SK-N-SH (cell line): Measurements from ENCODE around the gene GPR149. TPM values are rescaled to one million over a fixed set of nuclear protein-coding genes. Genes with fewer than 3 reads are reported as not detected.
"Not testable (repeated sequence)": the region's sequence is repeated elsewhere in the genome, so short reads cannot be mapped to it uniquely, and the experiment has no call there.

Experiments used
- CTCF ChIA-PET: fragments of 300-600, 350-600 bp; formaldehyde crosslinking; extraction: SDS; loops from one replicate; lab custom pipeline; 2021; lab: Yijun Ruan, JAX
- POLR2A ChIA-PET: fragments of 350-600 bp; sonication (Branson Sonifier 250); formaldehyde crosslinking; extraction: SDS; loops from one replicate; lab custom pipeline; 2020; ENCODE audit warnings: antibody characterized with exemption, inconsistent platforms; lab: Yijun Ruan, JAX
- DNase-seq: peaks from one replicate; pipeline ENCODE4 v3.0.0; 2012
- H2AFZ ChIP-seq: fragments of 200-600 bp; sonication (generic); 2 replicates; pipeline ENCODE4 v1.8.1; 2016; ENCODE audit warnings: antibody characterized with exemption, mild to moderate bottlenecking, low read depth
- H3F3A ChIP-seq: fragments of 200-600 bp; sonication (generic); replicated peaks from 2 replicates; pipeline ENCODE3; 2016; ENCODE audit warnings: antibody characterized with exemption, mild to moderate bottlenecking; ENCODE audit not compliant: insufficient read depth
- H3K27ac ChIP-seq, 2 experiments: fragments of 200-500 bp in 1 of 2; fragments of 200-600 bp in 1 of 2; sonication (Bioruptor generic) in 1 of 2; sonication (generic), shearing (Covaris generic) in 1 of 2; 2 replicates each; pipeline versions ENCODE4 v1.5.1 to v1.6.1; 2014 to 2016; ENCODE audit warnings: low read depth in 2 of 2, inconsistent platforms in 1 of 2, low read length in 1 of 2, mild to moderate bottlenecking in 1 of 2, mixed read lengths in 1 of 2
- H3K27me3 ChIP-seq: fragments of 200-600 bp; sonication (generic), shearing (Covaris generic); 2 replicates; pipeline ENCODE4 v1.6.1; 2016; ENCODE audit warnings: mixed run types; ENCODE audit not compliant: insufficient read depth
- H3K36me3 ChIP-seq, 2 experiments: fragments of 200-500 bp in 1 of 2; fragments of 200-600 bp in 1 of 2; sonication (Bioruptor generic) in 1 of 2; sonication (generic) in 1 of 2; replicated peaks in 1 of 2; 2 replicates each; pipeline versions ENCODE3 to v1.5.1; 2014 to 2016; ENCODE audit warnings: low read length in 1 of 2, mild to moderate bottlenecking in 1 of 2; ENCODE audit not compliant: insufficient read depth in 2 of 2, control insufficient read depth in 1 of 2
- H3K4me1 ChIP-seq, 2 experiments: fragments of 200-500 bp in 1 of 2; fragments of 200-600 bp in 1 of 2; sonication (Bioruptor generic) in 1 of 2; sonication (generic), shearing (Covaris generic) in 1 of 2; 2 replicates each; pipeline versions ENCODE4 v1.5.1 to v1.6.1; 2014 to 2016; ENCODE audit warnings: low read depth in 1 of 2, low read length in 1 of 2, mixed run types in 1 of 2; ENCODE audit not compliant: insufficient read depth in 2 of 2, control insufficient read depth in 1 of 2
- H3K4me2 ChIP-seq: fragments of 200-600 bp; sonication (generic), shearing (Covaris generic); 2 replicates; pipeline ENCODE4 v1.6.1; 2017; ENCODE audit warnings: mixed run types
- H3K4me3 ChIP-seq, 2 experiments: fragments of 200-500 bp in 1 of 2; fragments of 200-600 bp in 1 of 2; sonication (Bioruptor generic) in 1 of 2; sonication (generic), shearing (Covaris generic) in 1 of 2; 2 replicates each; pipeline versions ENCODE4 v1.5.1 to v1.8.1; 2014 to 2016; ENCODE audit warnings: low read depth in 2 of 2, inconsistent platforms in 1 of 2, low read length in 1 of 2, mild to moderate bottlenecking in 1 of 2, mixed read lengths in 1 of 2, moderate library complexity in 1 of 2
- H3K79me2 ChIP-seq: fragments of 200-600 bp; sonication (generic); 2 replicates; pipeline ENCODE4 v1.8.1; 2017; ENCODE audit warnings: mild to moderate bottlenecking; ENCODE audit not compliant: insufficient read depth
- H3K9ac ChIP-seq: fragments of 200-600 bp; sonication (generic); 2 replicates; pipeline ENCODE4 v1.6.1; 2017; ENCODE audit warnings: mixed run types
- H3K9me2 ChIP-seq: fragments of 200-600 bp; sonication (generic); 2 replicates; pipeline ENCODE4 v1.6.1; 2017; ENCODE audit warnings: mixed run types
- H3K9me3 ChIP-seq: fragments of 200-600 bp; sonication (generic); 2 replicates; pipeline ENCODE4 v1.6.1; 2017; ENCODE audit warnings: mixed run types, mild to moderate bottlenecking, moderate library complexity
- H4K20me1 ChIP-seq: fragments of 200-600 bp; sonication (generic); 2 replicates; pipeline ENCODE4 v1.6.1; 2017; ENCODE audit warnings: mild to moderate bottlenecking, mixed run types; ENCODE audit not compliant: insufficient read depth
- ELF1 ChIP-seq: IDR thresholded peaks from 2 replicates; pipeline ENCODE4 v1.4.0; 2012
- EP300 ChIP-seq, 2 experiments: IDR thresholded peaks; 2 replicates each; pipeline versions ENCODE4 v1.4.0 to v1.6.1; 2012; ENCODE audit warnings: borderline replicate concordance in 1 of 2, low read depth in 1 of 2, low read length in 1 of 2
- EZH2phosphoT487 ChIP-seq: fragments of 200-600 bp; sonication (generic); IDR thresholded peaks from 2 replicates; pipeline ENCODE4 v1.6.1; 2017; ENCODE audit warnings: low read depth, mixed run types, mild to moderate bottlenecking, antibody characterized with exemption, moderate library complexity, borderline replicate concordance
- GABPA ChIP-seq: IDR thresholded peaks from 2 replicates; pipeline ENCODE4 v1.4.0; 2012; ENCODE audit warnings: low read depth, mild to moderate bottlenecking
- IRF3 ChIP-seq: fragments of 150-350 bp; IDR thresholded peaks from 2 replicates; pipeline ENCODE4 v1.6.1; 2016; ENCODE audit warnings: mild to moderate bottlenecking, low read depth, low read length
- JUND ChIP-seq: IDR thresholded peaks from 2 replicates; pipeline ENCODE4 v1.4.0; 2012
- MAX ChIP-seq: IDR thresholded peaks from 2 replicates; pipeline ENCODE4 v1.4.0; 2012; ENCODE audit warnings: low read depth
- MXI1 ChIP-seq: IDR thresholded peaks from 2 replicates; pipeline ENCODE4 v1.6.1; 2012; ENCODE audit warnings: mild to moderate bottlenecking, low read depth, low read length, improper control_type of control experiment
- NRF1 ChIP-seq: IDR thresholded peaks from 2 replicates; pipeline ENCODE4 v1.6.1; 2012; ENCODE audit warnings: low read depth, mild to moderate bottlenecking, low read length
- POLR2AphosphoS5 ChIP-seq: IDR thresholded peaks from 2 replicates; pipeline ENCODE4 v1.6.1; 2012; ENCODE audit warnings: low read depth, low read length
- REST ChIP-seq: IDR thresholded peaks from 2 replicates; pipeline ENCODE4 v1.6.1; 2012; ENCODE audit warnings: mild to moderate bottlenecking, low read depth, low read length, moderate library complexity
- RFX5 ChIP-seq: IDR thresholded peaks from 2 replicates; pipeline ENCODE4 v1.6.1; 2012; ENCODE audit warnings: mild to moderate bottlenecking, improper control_type of control experiment, low read length
- RXRA ChIP-seq: IDR thresholded peaks from 2 replicates; pipeline ENCODE4 v1.4.0; 2012; ENCODE audit warnings: low read depth, mild to moderate bottlenecking, borderline replicate concordance
- SMC3 ChIP-seq: IDR thresholded peaks from 2 replicates; pipeline ENCODE4 v1.6.1; 2012; ENCODE audit warnings: low read depth, low read length, improper control_type of control experiment
- ZBTB33 ChIP-seq: IDR thresholded peaks from 2 replicates; pipeline ENCODE4 v1.4.0; 2012; ENCODE audit warnings: low read depth, borderline replicate concordance
- WGBS: methylation state at CpG from one replicate; pipeline ENCODE4 v1.1.6; 2017; ENCODE audit warnings: low lambda C conversion rate; 5-methylcytosine and 5-hydroxymethylcytosine counted together
- polyA plus RNA-seq, 3 experiments: library from polyadenylated mRNA; depleted of rRNA; stranded (reverse); fragments of >200 nt; gene quantifications; 2 replicates each; pipeline ENCODE4 v1.2.3, GENCODE V29; 2012
- TF ChIP-seq, protein P1 (sequence below): IDR thresholded peaks from 2 replicates; pipeline ENCODE4 v1.4.0; 2012; ENCODE audit warnings: low read depth, borderline replicate concordance
- TF ChIP-seq, protein P2 (sequence below): fragments of 150-350 bp; IDR thresholded peaks from 2 replicates; pipeline ENCODE4 v1.6.1; 2017; ENCODE audit warnings: antibody characterized with exemption, low read length, low read depth, borderline replicate concordance

The GPR149 gene
- polyA plus RNA-seq, 1 of the 3 experiments (the other 2 are of a cell fraction) = not detected

GRCh38 chr3:154464440-154465190, 34.6 kb upstream of the GPR149 start (continued):
- TF ChIP-seq POLR2AphosphoS5 (no peak), MAX (no peak), RFX5 (no peak), EP300 (IDR thresholded peaks at IDR 0.05; ENCODE audit: borderline replicate concordance in 1 of 2, low read depth in 1 of 2, low read length in 1 of 2) (no peak)

- Histone ChIP-seq H3K79me2 (no peaks in the 10 kb centered on the region), H3K4me2 (no peak overlapping the region), H3K4me1 (no peaks in the 10 kb centered on the region), H3K9me2 (no peaks in the 10 kb centered on the region), H2AFZ (no peak overlapping the region), H3K27me3 (no peaks in the 10 kb centered on the region), H3K27ac (no peak overlapping the region), H3K36me3 (no peaks in the 10 kb centered on the region), H3K9ac (no peak overlapping the region), H3F3A (no peaks in the 10 kb centered on the region), H3K9me3 (no peaks in the 10 kb centered on the region), H4K20me1 (no peaks in the 10 kb centered on the region), H3K4me3 (no peak overlapping the region)
- DNase-seq = no peak
- 21% methylated on average over 2 of the region's 2 CpGs for WGBS
- ChIA-PET POLR2A (no interaction called here), CTCF (no interaction called here)
- TF ChIP-seq, protein P1, sequence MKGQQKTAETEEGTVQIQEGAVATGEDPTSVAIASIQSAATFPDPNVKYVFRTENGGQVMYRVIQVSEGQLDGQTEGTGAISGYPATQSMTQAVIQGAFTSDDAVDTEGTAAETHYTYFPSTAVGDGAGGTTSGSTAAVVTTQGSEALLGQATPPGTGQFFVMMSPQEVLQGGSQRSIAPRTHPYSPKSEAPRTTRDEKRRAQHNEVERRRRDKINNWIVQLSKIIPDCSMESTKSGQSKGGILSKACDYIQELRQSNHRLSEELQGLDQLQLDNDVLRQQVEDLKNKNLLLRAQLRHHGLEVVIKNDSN = no peak
- TF ChIP-seq MXI1 (no peak), EZH2phosphoT487 (no peak), POLR2AphosphoS5 (no peak), NRF1 (no peak), SMC3 (no peak), RXRA (no peak), IRF3 (no peak), REST (no peak), ELF1 (no peak), MAX (no peak), JUND (no peak), GABPA (no peak), ZBTB33 (no peak), RFX5 (no peak)
- TF ChIP-seq, protein P2, sequence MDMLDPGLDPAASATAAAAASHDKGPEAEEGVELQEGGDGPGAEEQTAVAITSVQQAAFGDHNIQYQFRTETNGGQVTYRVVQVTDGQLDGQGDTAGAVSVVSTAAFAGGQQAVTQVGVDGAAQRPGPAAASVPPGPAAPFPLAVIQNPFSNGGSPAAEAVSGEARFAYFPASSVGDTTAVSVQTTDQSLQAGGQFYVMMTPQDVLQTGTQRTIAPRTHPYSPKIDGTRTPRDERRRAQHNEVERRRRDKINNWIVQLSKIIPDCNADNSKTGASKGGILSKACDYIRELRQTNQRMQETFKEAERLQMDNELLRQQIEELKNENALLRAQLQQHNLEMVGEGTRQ = no peak
Observed at GRCh38 chr3:154458560-154458959, 28.6 kb upstream of the GPR149 start.

DNA sequence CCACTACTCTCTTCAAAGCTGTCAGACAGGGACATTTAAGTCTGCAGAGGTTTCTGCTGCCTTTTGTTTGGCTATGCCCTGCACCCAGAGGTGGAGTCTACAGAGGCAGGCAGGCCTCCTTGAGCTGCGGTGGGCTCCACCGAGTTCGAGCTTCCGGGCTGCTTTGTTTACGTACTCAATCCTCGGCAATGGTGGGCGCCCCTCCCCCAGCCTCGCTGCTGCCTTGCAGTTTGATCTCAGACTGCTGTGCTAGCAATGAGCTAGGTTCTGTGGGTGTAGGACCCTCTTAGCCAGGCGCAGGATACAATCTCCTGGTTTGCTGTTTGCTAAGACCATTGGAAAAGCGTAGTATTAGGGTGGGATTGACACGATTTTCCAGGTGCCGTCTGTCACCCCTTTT, 9.1 kb upstream of the GPR149 start:
- H4K20me1 ChIP-seq, DNase-seq, H3K4me3 ChIP-seq, H3K9me3 ChIP-seq, H3K27ac ChIP-seq, CTCF ChIA-PET, H3K4me1 ChIP-seq, H3F3A ChIP-seq, H3K9ac ChIP-seq, H3K4me2 ChIP-seq, POLR2A ChIA-PET, H2AFZ ChIP-seq, H3K36me3 ChIP-seq, H3K27me3 ChIP-seq, H3K79me2 ChIP-seq, H3K9me2 ChIP-seq: not testable (repeated sequence)
- 47% methylated on average over 9 of the region's 12 CpGs for WGBS
